ENCODE data around the gene TTC27. TPM values are rescaled to one million over a fixed set of nuclear protein-coding genes. Genes with fewer than 3 reads are reported as not detected.

TTC27 gene
- total RNA-seq, 6 donors from 2014 or later = 9.4 to 24.0 (median 12.3) TPM

DNA sequence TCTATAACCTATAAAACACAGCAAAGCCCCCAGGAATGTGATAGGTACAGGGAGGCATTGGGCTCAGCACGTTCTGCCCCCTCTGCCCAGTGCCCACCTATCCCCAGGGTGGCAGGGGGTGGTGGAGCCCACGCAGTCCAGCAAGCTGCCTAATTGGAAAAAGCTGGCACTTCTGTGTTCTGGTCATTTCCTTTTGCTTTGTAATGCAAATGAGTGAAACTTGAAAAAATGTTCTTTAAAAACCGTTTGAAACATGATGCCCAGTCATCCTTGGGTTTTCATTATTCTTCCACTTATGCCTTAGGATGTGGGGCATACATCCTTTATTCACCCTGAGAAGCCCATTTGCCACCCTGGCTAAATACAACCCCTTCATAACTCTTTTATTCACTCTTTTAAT lies 229.0 kb downstream of the TTC27 start:
- DNase-seq (no peak), ATAC-seq (ENCODE audit: low FRiP score in 2 of 2) (no peak)
- Histone ChIP-seq H3K27ac (no peak overlapping the region), H3K4me3 (no peak overlapping the region), H3K36me3 (no peaks in the 10 kb centered on the region), H3K4me1 (no peaks in the 10 kb centered on the region), H3K27me3 (no peaks in the 10 kb centered on the region), H3K9me3 (no peaks in the 10 kb centered on the region)
- TF ChIP-seq, protein P1, sequence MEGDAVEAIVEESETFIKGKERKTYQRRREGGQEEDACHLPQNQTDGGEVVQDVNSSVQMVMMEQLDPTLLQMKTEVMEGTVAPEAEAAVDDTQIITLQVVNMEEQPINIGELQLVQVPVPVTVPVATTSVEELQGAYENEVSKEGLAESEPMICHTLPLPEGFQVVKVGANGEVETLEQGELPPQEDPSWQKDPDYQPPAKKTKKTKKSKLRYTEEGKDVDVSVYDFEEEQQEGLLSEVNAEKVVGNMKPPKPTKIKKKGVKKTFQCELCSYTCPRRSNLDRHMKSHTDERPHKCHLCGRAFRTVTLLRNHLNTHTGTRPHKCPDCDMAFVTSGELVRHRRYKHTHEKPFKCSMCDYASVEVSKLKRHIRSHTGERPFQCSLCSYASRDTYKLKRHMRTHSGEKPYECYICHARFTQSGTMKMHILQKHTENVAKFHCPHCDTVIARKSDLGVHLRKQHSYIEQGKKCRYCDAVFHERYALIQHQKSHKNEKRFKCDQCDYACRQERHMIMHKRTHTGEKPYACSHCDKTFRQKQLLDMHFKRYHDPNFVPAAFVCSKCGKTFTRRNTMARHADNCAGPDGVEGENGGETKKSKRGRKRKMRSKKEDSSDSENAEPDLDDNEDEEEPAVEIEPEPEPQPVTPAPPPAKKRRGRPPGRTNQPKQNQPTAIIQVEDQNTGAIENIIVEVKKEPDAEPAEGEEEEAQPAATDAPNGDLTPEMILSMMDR (IDR thresholded peaks at IDR 0.05) = no peak
- no peak for TF ChIP-seq POLR2A (IDR thresholded peaks at IDR 0.05)
- TF ChIP-seq POLR2AphosphoS5 (IDR thresholded peaks at IDR 0.05) = no peak
- TF ChIP-seq EP300 (IDR thresholded peaks at IDR 0.05) = no peak
- WGBS, 2 donors = 63 to 69% methylated on average over 3 of the region's 3 CpGs

DNA sequence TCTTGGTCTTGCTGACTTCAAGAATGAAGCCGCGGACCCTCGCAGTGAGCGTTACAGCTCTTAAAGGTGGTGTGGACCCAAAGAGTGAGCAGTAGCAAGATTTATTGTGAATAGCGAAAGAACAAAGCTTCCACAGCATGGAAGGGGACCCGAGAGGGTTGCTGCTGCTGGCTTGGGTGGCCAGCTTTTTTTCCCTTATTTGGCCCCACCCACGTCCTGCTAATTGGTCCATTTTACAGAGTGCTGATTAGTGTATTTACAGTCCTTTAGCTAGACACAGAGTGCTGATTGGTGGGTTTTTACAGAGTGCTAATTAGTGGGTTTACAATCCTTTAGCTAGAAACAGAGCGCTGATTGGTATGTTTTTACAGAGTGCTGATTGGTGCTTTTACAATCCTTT lies 230.9 kb downstream of the TTC27 start:
- H3K9me3 ChIP-seq = no peaks in the 10 kb centered on the region
- H3K4me3 ChIP-seq = no peak overlapping the region
- H3K4me1 ChIP-seq = no peaks in the 10 kb centered on the region
- no peak for ATAC-seq (ENCODE audit: low FRiP score in 2 of 2)
- no peak for DNase-seq
- no peak for TF ChIP-seq POLR2AphosphoS5 (IDR thresholded peaks at IDR 0.05)
- TF ChIP-seq, protein P1 (IDR thresholded peaks at IDR 0.05) = no peak
- TF ChIP-seq POLR2A (IDR thresholded peaks at IDR 0.05) = no peak
- no peak for TF ChIP-seq EP300 (IDR thresholded peaks at IDR 0.05)
- H3K27me3 ChIP-seq = no peaks in the 10 kb centered on the region
- H3K36me3 ChIP-seq = no peaks in the 10 kb centered on the region
- no peak overlapping the region for H3K27ac ChIP-seq
- WGBS, 2 donors = 89 to 90% methylated on average over 8 of the region's 8 CpGs

DNA sequence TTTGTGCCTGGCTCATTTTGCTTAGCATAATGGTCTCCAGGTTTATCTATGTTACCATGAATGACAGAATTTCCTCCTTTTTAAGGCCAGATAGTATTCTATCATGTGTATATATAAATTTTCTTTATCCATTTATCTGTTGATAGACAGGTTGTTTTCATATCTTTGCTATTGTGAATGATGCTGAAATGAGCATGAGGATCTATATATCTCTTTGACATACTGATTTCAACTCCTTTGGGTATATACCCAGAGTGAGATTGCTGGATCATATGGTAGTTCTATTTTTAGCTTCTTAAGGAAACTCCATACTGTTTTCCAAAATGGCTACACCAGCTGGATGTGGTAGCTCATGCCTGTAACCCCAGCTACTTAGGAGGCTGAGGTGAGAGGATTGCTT lies 232.5 kb downstream of the TTC27 start:
- Histone ChIP-seq H3K4me3 (no peak overlapping the region), H3K27me3 (no peaks in the 10 kb centered on the region), H3K36me3 (no peaks in the 10 kb centered on the region), H3K27ac (no peak overlapping the region), H3K4me1 (no peaks in the 10 kb centered on the region), H3K9me3 (no peaks in the 10 kb centered on the region)
- no peak for ATAC-seq (ENCODE audit: low FRiP score in 2 of 2)
- no peak for DNase-seq
- TF ChIP-seq, protein P1 (IDR thresholded peaks at IDR 0.05) = no peak
- TF ChIP-seq EP300 (IDR thresholded peaks at IDR 0.05) (no peak), POLR2AphosphoS5 (IDR thresholded peaks at IDR 0.05) (no peak), POLR2A (IDR thresholded peaks at IDR 0.05) (no peak)

DNA sequence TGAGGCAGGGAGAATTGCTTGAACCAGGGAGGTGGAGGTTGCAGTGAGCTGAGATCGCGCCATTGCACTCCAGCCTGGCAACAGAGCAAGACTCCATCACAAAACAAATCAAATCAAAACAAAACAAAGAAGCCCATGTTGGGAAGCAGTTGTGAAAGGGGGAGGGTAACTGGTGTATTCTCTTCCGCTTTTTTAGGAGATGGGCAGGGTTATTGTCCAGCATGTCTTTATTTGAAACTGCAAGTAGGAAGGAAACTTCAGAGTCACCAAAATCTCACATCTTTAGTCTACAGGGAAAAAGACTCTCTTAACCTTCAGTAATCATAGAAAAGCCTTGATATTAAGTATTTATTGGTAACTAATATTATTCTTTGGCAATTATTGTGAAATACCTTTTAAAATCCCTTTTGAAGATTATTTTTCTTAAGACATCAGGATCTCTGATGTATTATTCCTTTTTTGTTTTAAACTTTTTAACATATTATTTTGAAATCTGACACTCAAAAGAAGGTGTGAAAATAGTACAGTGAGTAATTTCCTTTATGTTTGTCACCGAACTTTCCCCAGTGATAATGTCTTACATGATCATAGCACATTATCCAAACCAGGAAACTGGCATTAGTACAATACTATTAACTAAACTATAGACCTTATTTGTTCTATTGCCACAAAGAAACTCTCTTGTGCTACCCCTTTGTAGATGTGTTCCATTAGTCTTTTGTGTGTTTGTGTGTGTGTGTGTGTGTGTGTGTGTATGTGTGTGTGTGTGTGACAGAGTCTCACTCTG lies 234.6 kb downstream of the TTC27 start:
- H3K4me1 ChIP-seq = no peaks in the 10 kb centered on the region
- H3K27ac ChIP-seq = no peak overlapping the region
- H3K4me3 ChIP-seq = no peak overlapping the region
- H3K27me3 ChIP-seq = no peaks in the 10 kb centered on the region
- WGBS, 2 donors = 78 to 86% methylated on average over 4 of the region's 4 CpGs
- no peaks in the 10 kb centered on the region for H3K36me3 ChIP-seq
- no peak for ATAC-seq (ENCODE audit: low FRiP score in 2 of 2)
- TF ChIP-seq, protein P1 (IDR thresholded peaks at IDR 0.05) = no peak
- TF ChIP-seq POLR2AphosphoS5 (IDR thresholded peaks at IDR 0.05) (no peak), EP300 (IDR thresholded peaks at IDR 0.05) (no peak), POLR2A (IDR thresholded peaks at IDR 0.05) (no peak)
- H3K9me3 ChIP-seq = no peaks in the 10 kb centered on the region
- DNase-seq = no peak

DNA sequence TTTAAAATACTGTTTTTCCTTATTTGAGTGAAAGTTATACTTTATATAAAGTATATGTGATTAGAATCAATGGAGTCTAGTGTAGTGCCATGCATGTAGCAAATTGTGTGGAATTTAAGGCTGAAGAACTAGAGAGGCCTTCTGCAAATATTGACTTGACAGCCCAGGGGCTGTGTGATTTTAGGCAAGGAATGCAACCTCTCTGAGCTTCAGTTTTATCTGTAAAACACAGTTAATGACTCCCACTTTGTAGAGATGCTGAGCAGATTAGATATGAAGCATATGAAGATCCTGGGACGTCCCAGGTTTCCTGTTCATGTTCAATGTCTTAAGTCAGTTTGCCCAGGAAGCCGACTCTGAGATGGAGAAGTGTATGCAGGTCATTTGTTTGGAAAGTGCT lies 235.5 kb downstream of the TTC27 start:
- Histone ChIP-seq H3K4me1 (no peaks in the 10 kb centered on the region), H3K27ac (no peak overlapping the region), H3K9me3 (no peaks in the 10 kb centered on the region), H3K4me3 (no peak overlapping the region), H3K27me3 (no peaks in the 10 kb centered on the region), H3K36me3 (no peaks in the 10 kb centered on the region)
- ATAC-seq (ENCODE audit: low FRiP score in 2 of 2) (no peak), DNase-seq (no peak)
- 85 to 89% methylated on average over 2 of the region's 2 CpGs for WGBS, 2 donors
- TF ChIP-seq POLR2A (IDR thresholded peaks at IDR 0.05) = no peak
- no peak for TF ChIP-seq POLR2AphosphoS5 (IDR thresholded peaks at IDR 0.05)
- TF ChIP-seq EP300 (IDR thresholded peaks at IDR 0.05) = no peak
